Esophagus squamous epithelium (tissue), 4 donors: ENCODE data around the gene TMEM131.

Source experiments
- CTCF ChIP-seq, 6 experiments: fragments of 450-650 bp in 4 of 6; fragments of 200-600 bp in 2 of 6; sonication (generic) in 2 of 6; IDR thresholded peaks; one replicate each; pipeline ENCODE4 v1.5.1; 2016 to 2019; ENCODE audit warnings: antibody characterized with exemption in 6 of 6, mild to moderate bottlenecking in 4 of 6, moderate library complexity in 4 of 6
- POLR2A ChIP-seq, 4 donors: fragments of 450-650 bp; IDR thresholded peaks; one replicate each; pipeline ENCODE4 v1.6.1; 2017; ENCODE audit warnings: antibody characterized with exemption in 4 of 4, mild to moderate bottlenecking in 4 of 4, moderate library complexity in 3 of 4

GRCh38 chr2:97993926-97994325, 1.8 kb downstream of the TMEM131 start:
- no peak for TF ChIP-seq CTCF (IDR thresholded peaks at IDR 0.05)
- TF ChIP-seq POLR2A (IDR thresholded peaks at IDR 0.05): no peak
